Body of pancreas (tissue), 4 donors: ENCODE data around the gene ADGRE1.

Source experiments
- CTCF ChIP-seq, 7 experiments: fragments of 450-650 bp in 4 of 7; fragments of 200-600 bp in 3 of 7; sonication (generic) in 3 of 7; IDR thresholded peaks; one replicate each; pipeline ENCODE4 v1.5.1; 2016 to 2019; ENCODE audit warnings: antibody characterized with exemption in 7 of 7
- POLR2A ChIP-seq, 3 donors: fragments of 450-650 bp; IDR thresholded peaks; one replicate each; pipeline ENCODE4 v1.6.1; 2016; ENCODE audit warnings: antibody characterized with exemption in 3 of 3, mild to moderate bottlenecking in 2 of 3

GRCh38 chr19:6945733-6946132 lies 58.4 kb downstream of the ADGRE1 start:
- no peak for TF ChIP-seq CTCF (IDR thresholded peaks at IDR 0.05)
- no peak for TF ChIP-seq POLR2A (IDR thresholded peaks at IDR 0.05)
